Kidney epithelial cell (primary cell): ENCODE measurements around the gene ACTL7B. TPM values are rescaled to one million over a fixed set of nuclear protein-coding genes. Genes with fewer than 3 reads are reported as not detected.

Source experiments
- DNase-seq: peaks from one replicate; pipeline ENCODE4 v3.0.0-alpha.2; 2010; ENCODE audit warnings: low read depth
- H3K27me3 ChIP-seq: 2 replicates; pipeline ENCODE4 v1.6.0; 2011; ENCODE audit warnings: low read length; ENCODE audit not compliant: control insufficient read depth, insufficient read depth
- H3K36me3 ChIP-seq: 2 replicates; pipeline ENCODE4 v1.5.1; 2011; ENCODE audit warnings: low read length; ENCODE audit not compliant: control insufficient read depth, insufficient read depth
- H3K4me3 ChIP-seq: 2 replicates; pipeline ENCODE4 v1.5.1; 2011; ENCODE audit warnings: low read depth, mild to moderate bottlenecking, control low read depth, low read length
- CTCF ChIP-seq: IDR thresholded peaks from 2 replicates; pipeline ENCODE4 v1.5.1; 2011; ENCODE audit warnings: mild to moderate bottlenecking, moderate library complexity, low read length, control low read depth, inconsistent platforms; ENCODE audit not compliant: insufficient read depth, poor library complexity, severe bottlenecking
- total RNA-seq: library from RNA; depleted of rRNA; stranded (reverse); fragments of >200 nt; gene quantifications from 2 replicates; pipeline ENCODE4 v1.2.3, GENCODE V29; 2015

ACTL7B gene
- total RNA-seq, 1 donor from 2014 or later = not detected

GRCh38 chr9:108838017-108838416 is 17.8 kb downstream of the ACTL7B start:
- no peak for DNase-seq
- H3K27me3 ChIP-seq = no peaks in the 10 kb centered on the region
- no peak for TF ChIP-seq CTCF
- no peak overlapping the region for H3K4me3 ChIP-seq
- no peaks in the 10 kb centered on the region for H3K36me3 ChIP-seq

GRCh38 chr9:108837530-108837929 is 18.3 kb downstream of the ACTL7B start:
- Histone ChIP-seq H3K27me3 (no peaks in the 10 kb centered on the region), H3K4me3 (no peak overlapping the region), H3K36me3 (no peaks in the 10 kb centered on the region)
- TF ChIP-seq CTCF = no peak
- no peak for DNase-seq

GRCh38 chr9:108836781-108837180 is 19.0 kb downstream of the ACTL7B start:
- no peak overlapping the region for H3K4me3 ChIP-seq
- no peaks in the 10 kb centered on the region for H3K27me3 ChIP-seq
- no peak for TF ChIP-seq CTCF
- DNase-seq = no peak
- no peaks in the 10 kb centered on the region for H3K36me3 ChIP-seq

GRCh38 chr9:108836319-108836718 is 19.5 kb downstream of the ACTL7B start:
- no peaks in the 10 kb centered on the region for H3K36me3 ChIP-seq
- H3K27me3 ChIP-seq = no peaks in the 10 kb centered on the region
- DNase-seq = no peak
- H3K4me3 ChIP-seq = no peak overlapping the region
- TF ChIP-seq CTCF = no peak

- DNase-seq = no peak
These were observed 20.0 kb downstream of the ACTL7B start for GRCh38 chr9:108835831-108836230.

More at GRCh38 chr9:108835831-108836230, 20.0 kb downstream of the ACTL7B start:
- no peak for TF ChIP-seq CTCF
- H3K36me3 ChIP-seq = no peaks in the 10 kb centered on the region
- no peaks in the 10 kb centered on the region for H3K27me3 ChIP-seq
- H3K4me3 ChIP-seq = no peak overlapping the region
